Measurements from ENCODE around the gene PPID.
"Not testable (repeated sequence)": the region's sequence is repeated elsewhere in the genome, so short reads cannot be mapped to it uniquely, and the experiment has no call there.

DNA sequence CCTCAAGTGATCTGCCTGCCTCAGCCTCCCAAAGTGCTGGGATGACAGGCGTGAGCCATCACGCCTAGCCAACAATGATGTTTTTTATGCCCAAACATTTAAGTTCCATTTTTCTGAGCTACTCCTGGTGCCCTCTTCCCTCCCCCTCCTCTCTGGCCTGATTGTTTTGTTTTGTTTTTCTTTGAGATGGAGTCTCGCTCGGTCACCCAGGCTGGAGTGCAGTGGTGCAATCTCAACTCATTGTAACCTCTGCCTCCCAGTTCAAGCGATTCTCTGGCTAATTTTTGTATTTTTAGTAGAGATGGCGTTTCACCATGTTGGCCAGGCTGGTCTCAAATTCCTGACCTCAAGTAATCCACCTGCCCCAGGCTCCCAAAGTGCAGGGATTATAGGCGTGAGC, 32.6 kb upstream of the PPID start:
- not testable (repeated sequence) for TF ChIP-seq POLR2AphosphoS5 (IDR thresholded peaks at IDR 0.05; ENCODE audit: borderline replicate concordance, low read depth, low read length); EZH2 (IDR thresholded peaks at IDR 0.05)
